GM12878 (cell line): ENCODE data around the gene ZNF695. TPM values are rescaled to one million over a fixed set of nuclear protein-coding genes. Genes with fewer than 3 reads are reported as not detected.

Source experiments
- ATF2 ChIP-seq: IDR thresholded peaks from 2 replicates; pipeline ENCODE4 v1.6.1; 2012; ENCODE audit warnings: low read length, inconsistent platforms
- ATF7 ChIP-seq: fragments of 450-650 bp; IDR thresholded peaks from 2 replicates; pipeline ENCODE4 v1.6.1; 2016; ENCODE audit warnings: low read depth, mild to moderate bottlenecking
- E4F1 ChIP-seq: fragments of 450-650 bp; IDR thresholded peaks from 2 replicates; pipeline ENCODE4 v1.6.1; 2018; ENCODE audit warnings: borderline replicate concordance, mild to moderate bottlenecking; ENCODE audit not compliant: partially characterized antibody
- HSF1 ChIP-seq: fragments of 150-350 bp; IDR thresholded peaks from 2 replicates; pipeline ENCODE4 v1.6.1; 2014; ENCODE audit warnings: mild to moderate bottlenecking, low read depth, low read length
- IKZF1 ChIP-seq: fragments of 450-650 bp; conservative IDR thresholded peaks from 2 replicates; pipeline ENCODE4 v1.6.1; 2017; ENCODE audit warnings: antibody characterized with exemption, mild to moderate bottlenecking
- IRF4 ChIP-seq: IDR thresholded peaks from 2 replicates; pipeline ENCODE4 v1.6.1; 2011; ENCODE audit warnings: low read depth, low read length
- IRF5 ChIP-seq: fragments of 450-650 bp; IDR thresholded peaks from 2 replicates; pipeline ENCODE4 v1.6.1; 2017; ENCODE audit warnings: borderline replicate concordance
- KLF5 ChIP-seq: fragments of 450-650 bp; IDR thresholded peaks from 2 replicates; pipeline ENCODE4 v1.6.1; 2014; ENCODE audit warnings: mild to moderate bottlenecking; ENCODE audit not compliant: partially characterized antibody
- NR2C1 ChIP-seq: fragments of 450-650 bp; IDR thresholded peaks from 2 replicates; pipeline ENCODE4 v1.6.1; 2017; ENCODE audit warnings: antibody characterized with exemption, mild to moderate bottlenecking, moderate library complexity
- NR2C2 ChIP-seq: IDR thresholded peaks from 2 replicates; pipeline ENCODE4 v1.6.1; 2011; ENCODE audit warnings: borderline replicate concordance, low read depth; ENCODE audit not compliant: control insufficient read depth, insufficient read length
- NR2F1 ChIP-seq: fragments of 450-650 bp; conservative IDR thresholded peaks from 2 replicates; pipeline ENCODE4 v1.6.1; 2017; ENCODE audit warnings: mild to moderate bottlenecking
- RB1 ChIP-seq: fragments of 450-650 bp; formaldehyde crosslinking; IDR thresholded peaks from 2 replicates; pipeline ENCODE4 v1.6.1; 2017; ENCODE audit warnings: mild to moderate bottlenecking, borderline replicate concordance
- SIN3A ChIP-seq: IDR thresholded peaks from 2 replicates; pipeline ENCODE4 v1.6.1; 2012; ENCODE audit warnings: low read depth, low read length, improper control_type of control experiment
- SMARCA5 ChIP-seq: fragments of 450-650 bp; IDR thresholded peaks from 2 replicates; pipeline ENCODE4 v1.6.1; 2017; ENCODE audit warnings: mild to moderate bottlenecking
- SP1 ChIP-seq: IDR thresholded peaks from one replicate; pipeline ENCODE4 v1.6.1; 2011; ENCODE audit warnings: low read depth, low read length
- SREBF2 ChIP-seq: IDR thresholded peaks from 2 replicates; pipeline ENCODE4 v1.6.1; 2012; ENCODE audit warnings: mild to moderate bottlenecking, low read length
- TAF1 ChIP-seq: IDR thresholded peaks from 2 replicates; pipeline ENCODE4 v1.6.1; 2011; ENCODE audit warnings: mild to moderate bottlenecking, low read depth, low read length, borderline replicate concordance
- TARDBP ChIP-seq: IDR thresholded peaks from 2 replicates; pipeline ENCODE4 v1.6.1; 2016; ENCODE audit warnings: borderline replicate concordance
- TBL1XR1 ChIP-seq: IDR thresholded peaks from 2 replicates; pipeline ENCODE4 v1.6.1; 2012; ENCODE audit warnings: low read depth, low read length, improper control_type of control experiment
- ZNF687 ChIP-seq: fragments of 450-650 bp; IDR thresholded peaks from 2 replicates; pipeline ENCODE4 v1.6.1; 2017; ENCODE audit warnings: mild to moderate bottlenecking, moderate library complexity
- polyA plus RNA-seq, 11 experiments: library from polyadenylated mRNA; depleted of rRNA in 4 of 11; unstranded in 6 of 11; stranded (reverse) in 5 of 11; fragments of >200 nt; fragmentation: Nextera tagmentation in 4 of 11; fragmentation: Illumina TruSeq in 1 of 11; extraction: Ambion mirVana in 4 of 11; extraction: Trizol in 1 of 11; gene quantifications; 1 replicate in 1 of 11; 2 replicates in 10 of 11; pipeline versions ENCODE4 v1.2.1 to v1.2.3, GENCODE V29; 2011 to 2016; ENCODE audit warnings: inconsistent platforms in 2 of 11, missing spikeins in 2 of 11, low read depth in 1 of 11
- total RNA-seq, 4 experiments: library from RNA; depleted of rRNA in 3 of 4; stranded (reverse); fragments of >200 nt in 3 of 4; fragmentation: Illumina TruSeq in 1 of 4; extraction: Trizol in 1 of 4; gene quantifications; 2 replicates each; pipeline versions ENCODE4 v1.2.1 to v1.2.3, GENCODE V29; 2013 to 2021

ZNF695 gene
- total and polyA plus RNA-seq, 10 of the 15 experiments (the other 5 are each of a cell fraction or from before 2014, with no cell fraction given) = 0.04 to 1.8 (median 1.2) TPM

GRCh38 chr1:246959944-246960693 lies 47.7 kb downstream of the ZNF695 start (continued):
- no peak for TF ChIP-seq ZNF687
- no peak for TF ChIP-seq HSF1
- no peak for TF ChIP-seq SMARCA5
- TF ChIP-seq RB1 = no peak
- TF ChIP-seq IKZF1 = peak; percentile 50; the same call in 1 of the 2 replicates
- TF ChIP-seq TBL1XR1 = no peak
- TF ChIP-seq NR2C1 = no peak
- no peak for TF ChIP-seq KLF5
- no peak for TF ChIP-seq ATF2
- no peak for TF ChIP-seq TARDBP
- no peak for TF ChIP-seq NR2F1
- TF ChIP-seq NR2C2 = no peak
- no peak for TF ChIP-seq SP1
- no peak for TF ChIP-seq TAF1
- no peak for TF ChIP-seq IRF5
- TF ChIP-seq ATF7 = peak; percentile 64
- no peak for TF ChIP-seq SIN3A
- TF ChIP-seq IRF4 = no peak
- TF ChIP-seq SREBF2 = no peak
- no peak for TF ChIP-seq E4F1
